GM19468 (cell line): ENCODE data around the gene ZNF512.
"Not testable (repeated sequence)": the region's sequence is repeated elsewhere in the genome, so short reads cannot be mapped to it uniquely, and the experiment has no call there.

ENCODE experiments used
- ATAC-seq: cut with Tn5 transposase; IDR thresholded peaks from one replicate; pipeline ENCODE4 v1.9.1; 2021; ENCODE audit warnings: mild to moderate bottlenecking, moderate library complexity, moderate number of reproducible peaks; ENCODE audit not compliant: unreplicated experiment; ENCODE audit errors: extremely low read depth

Gene ZNF512

GRCh38 chr2:27582695-27583389 is at the start of gene ZNF512:
Gene ZNF512 (plus strand): TSS chr2:27583042. CDS start chr2:27583113, 71 bp downstream.
- peak; percentile 81 for ATAC-seq

GRCh38 chr2:27537287-27537686 is 45.6 kb upstream of the ZNF512 start:
- no peak for ATAC-seq

DNA sequence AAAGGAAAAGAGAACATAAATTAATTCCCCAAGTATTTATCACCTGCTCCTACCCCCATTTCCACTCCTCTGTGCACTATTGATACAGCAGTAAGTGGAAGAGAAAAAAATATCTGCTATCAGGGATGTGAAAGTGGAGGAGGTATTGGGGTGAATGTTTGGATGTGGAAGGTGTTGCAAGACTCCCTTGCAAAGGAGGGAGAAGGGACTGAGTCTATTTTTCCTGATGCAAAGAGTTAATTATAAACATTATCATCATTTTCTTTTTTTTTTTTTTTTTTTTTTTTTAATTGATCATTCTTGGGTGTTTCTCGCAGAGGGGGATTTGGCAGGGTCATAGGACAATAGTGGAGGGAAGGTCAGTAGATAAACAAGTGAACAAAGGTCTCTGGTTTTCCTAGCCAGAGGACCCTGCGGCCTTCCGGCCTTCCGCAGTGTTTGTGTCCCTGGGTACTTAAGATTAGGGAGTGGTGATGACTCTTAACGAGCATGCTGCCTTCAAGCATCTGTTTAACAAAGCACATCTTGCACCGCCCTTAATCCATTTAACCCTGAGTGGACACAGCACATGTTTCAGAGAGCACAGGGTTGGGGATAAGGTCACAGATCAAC is 43.9 kb upstream of the ZNF512 start:
- not testable (repeated sequence) for ATAC-seq

DNA sequence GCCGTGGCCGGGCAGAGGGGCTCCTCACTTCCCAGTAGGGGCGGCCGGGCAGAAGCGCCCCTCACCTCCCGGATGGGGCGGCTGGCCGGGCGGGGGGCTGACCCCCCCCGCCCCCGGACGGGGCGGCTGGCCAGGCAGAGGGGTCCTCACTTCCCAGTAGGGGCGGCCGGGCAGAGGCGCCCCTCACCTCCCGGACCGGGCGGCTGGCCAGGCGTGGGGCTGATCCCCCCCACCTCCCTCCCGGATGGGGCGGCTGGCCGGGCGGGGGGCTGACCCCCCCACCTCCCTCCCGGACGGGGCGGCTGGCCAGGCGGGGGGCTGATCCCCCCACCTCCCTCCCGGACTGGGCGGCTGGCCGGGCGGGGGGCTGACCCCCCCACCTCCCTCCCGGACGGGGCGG is 43.2 kb upstream of the ZNF512 start:
- not testable (repeated sequence) for ATAC-seq

DNA sequence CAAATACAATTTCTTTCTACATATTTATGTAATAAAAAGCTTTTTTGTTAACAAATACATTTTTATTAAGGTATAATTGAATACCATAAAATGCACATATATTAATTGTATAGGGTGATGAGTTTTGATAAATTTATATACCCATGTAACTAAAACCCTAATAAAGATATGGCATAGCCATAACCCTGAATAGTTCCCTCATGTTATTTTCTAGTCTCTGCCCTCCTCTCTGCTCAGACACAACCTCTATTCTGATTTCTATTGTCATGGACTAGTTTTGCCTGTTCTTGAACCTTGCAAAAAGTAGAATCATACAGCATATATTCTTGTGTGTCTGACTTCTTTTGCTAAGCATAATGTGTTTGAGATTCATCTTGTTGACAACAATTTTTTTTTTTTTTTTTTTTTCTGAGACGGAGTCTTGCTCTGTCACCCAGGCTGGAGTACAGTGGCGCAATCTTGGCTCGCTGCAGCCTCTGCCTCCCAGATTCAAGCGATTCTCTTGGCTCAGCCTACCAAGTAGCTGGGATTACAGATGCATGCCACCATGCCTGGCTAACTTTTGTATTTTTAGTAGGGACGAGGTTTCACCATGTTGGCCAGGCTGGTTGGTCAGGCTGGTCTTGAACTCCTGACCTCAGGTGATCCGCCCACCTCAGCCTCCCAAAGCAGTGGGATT is 38.6 kb upstream of the ZNF512 start:
- no peak for ATAC-seq

- no peak for ATAC-seq
Observed at GRCh38 chr2:27545348-27546141, 37.3 kb upstream of the ZNF512 start.

DNA sequence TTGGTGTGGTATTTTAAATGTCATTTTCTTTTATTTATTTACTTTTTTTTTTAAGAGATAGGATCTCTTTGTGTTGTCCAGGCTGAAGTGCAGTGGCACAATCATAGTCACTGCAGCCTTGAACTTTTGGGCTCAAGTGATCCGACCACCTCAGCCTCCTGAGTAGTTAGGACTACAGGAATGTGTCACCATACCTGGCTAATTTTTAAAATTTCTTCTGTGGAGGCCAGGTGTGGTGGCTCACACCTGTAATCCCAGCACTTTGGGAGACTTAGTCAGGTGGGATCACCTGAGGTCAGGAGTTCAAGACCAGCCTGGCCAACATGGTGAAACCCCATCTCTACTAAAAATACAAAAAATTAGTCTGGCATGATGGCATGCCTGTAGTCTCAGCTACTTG is 33.5 kb upstream of the ZNF512 start:
- ATAC-seq: no peak

GRCh38 chr2:27551514-27551913 is 31.3 kb upstream of the ZNF512 start:
- ATAC-seq: no peak

GRCh38 chr2:27552941-27553340 is 29.9 kb upstream of the ZNF512 start:
- ATAC-seq: no peak

GRCh38 chr2:27554451-27554850 is 28.4 kb upstream of the ZNF512 start:
- not testable (repeated sequence) for ATAC-seq

DNA sequence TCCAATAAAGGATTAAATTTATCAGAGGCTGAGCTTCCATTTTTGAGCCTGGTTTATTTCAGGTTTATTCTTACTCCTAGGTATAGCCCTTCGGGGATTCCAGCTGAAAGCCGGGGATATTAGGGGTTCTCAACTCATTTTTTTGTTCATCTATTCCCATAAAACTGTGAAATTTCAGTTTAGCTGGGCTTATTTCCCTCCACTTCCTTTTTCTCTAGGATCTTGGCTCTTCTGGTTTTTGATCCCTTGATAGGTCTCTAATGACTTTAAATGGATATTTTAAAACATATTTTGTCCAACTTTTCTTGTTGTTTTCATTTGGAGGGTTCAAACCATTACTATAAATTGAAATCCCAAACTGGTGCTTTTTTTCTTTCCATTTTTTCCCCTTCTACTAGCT is 23.6 kb upstream of the ZNF512 start:
- no peak for ATAC-seq

GRCh38 chr2:27561060-27561459 is 21.8 kb upstream of the ZNF512 start:
- ATAC-seq: no peak

DNA sequence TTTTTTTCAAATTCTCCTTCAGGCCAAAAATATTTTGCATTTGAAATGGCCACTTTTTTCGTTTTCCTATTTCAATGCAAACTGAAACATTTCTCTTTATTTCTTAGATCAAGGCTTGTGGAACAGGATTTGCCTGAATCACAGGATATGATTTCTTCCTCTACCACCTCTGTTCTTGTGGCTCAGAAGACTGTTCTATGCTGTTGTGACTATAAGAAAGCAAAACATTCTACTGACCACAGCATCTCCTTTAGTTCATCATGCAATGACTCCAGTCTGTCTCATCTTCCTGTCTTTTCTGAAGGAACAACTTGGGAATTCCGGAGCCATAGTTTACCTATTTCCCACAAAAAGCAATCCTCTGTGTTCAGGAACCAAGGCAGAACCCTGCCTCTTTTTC is 16.2 kb upstream of the ZNF512 start:
- no peak for ATAC-seq

DNA sequence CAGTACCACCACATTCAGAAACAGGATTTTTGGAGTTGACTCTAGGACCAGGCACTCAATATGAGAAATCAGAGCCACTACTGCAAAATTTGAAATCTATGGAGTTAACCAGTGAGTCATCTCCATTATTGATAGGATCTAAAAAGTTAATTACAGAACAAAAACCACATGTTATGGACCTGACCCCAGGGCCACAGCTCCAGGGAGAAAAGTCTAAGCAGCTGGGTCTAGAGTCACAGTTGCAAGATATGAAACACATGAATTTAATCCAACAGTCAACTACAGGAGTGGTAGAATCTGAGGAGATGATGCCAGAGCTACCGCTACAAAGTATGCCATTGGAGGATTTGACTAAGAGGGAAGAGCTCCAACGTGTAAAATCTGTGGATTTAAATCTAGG is 13.4 kb upstream of the ZNF512 start:
- ATAC-seq: no peak

GRCh38 chr2:27571197-27571596 is 11.6 kb upstream of the ZNF512 start:
- no peak for ATAC-seq

DNA sequence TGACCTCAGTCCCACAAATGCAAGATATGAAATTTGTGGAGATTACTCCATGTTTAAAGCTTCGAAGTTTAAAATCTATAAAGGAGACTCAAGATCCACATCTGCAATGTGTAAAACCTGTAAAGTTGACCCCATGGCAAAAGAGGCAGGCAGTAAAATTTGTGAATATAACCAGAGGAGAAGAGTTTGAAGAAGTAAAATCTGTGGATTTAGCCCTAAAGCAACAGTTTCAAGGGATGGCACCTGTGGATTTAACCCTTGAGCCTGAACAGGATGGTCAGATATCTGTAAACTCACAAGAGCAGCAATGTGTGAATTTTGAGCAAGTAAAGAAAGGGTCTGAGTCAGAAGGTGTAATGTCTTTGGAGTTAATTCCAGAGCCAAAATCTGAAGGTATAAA is 11.2 kb upstream of the ZNF512 start:
- no peak for ATAC-seq

GRCh38 chr2:27572439-27572838 is 10.4 kb upstream of the ZNF512 start:
- no peak for ATAC-seq

DNA sequence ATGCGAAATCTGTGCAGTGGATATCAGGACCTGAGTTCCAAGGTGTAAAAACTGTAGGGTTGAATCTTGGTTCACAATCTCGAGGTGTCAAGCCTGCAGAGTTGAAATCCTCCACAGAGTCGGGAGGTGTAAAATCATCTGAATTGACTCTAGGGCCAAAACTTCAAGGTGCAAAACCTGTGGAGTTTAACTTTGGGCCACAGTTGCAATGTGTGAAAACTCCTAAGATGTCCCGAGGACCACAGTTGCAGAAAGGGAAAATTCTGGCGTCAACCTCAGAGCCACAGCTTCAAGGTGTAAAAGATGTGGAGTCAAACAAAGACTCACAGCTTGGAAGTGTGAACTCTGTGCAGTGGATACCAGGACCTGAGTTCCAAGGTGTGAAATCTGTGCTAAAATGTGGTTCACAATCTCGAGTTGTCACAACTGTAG is 9.8 kb upstream of the ZNF512 start:
- no peak for ATAC-seq

DNA sequence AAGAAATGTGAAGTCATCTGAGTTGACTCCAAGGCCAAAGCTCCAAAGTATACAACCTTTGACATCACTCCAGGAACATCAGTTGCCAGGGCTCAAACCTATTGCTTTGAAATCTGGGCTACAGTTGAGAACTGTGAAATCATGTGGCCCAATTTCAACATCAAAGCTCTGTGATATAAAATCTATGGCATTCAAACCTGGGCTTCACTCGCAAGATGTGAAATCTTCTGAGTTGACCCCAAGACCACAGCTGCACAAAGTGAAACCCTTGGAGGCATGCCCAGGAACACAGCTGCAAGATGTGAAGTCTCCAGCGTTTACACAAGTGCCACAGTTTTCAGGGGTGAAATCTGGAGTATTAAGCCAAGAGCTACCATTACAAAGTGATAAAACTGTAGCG is 9.4 kb upstream of the ZNF512 start:
- no peak for ATAC-seq

GRCh38 chr2:27581417-27582128 is 1.3 kb upstream of the ZNF512 start:
- no peak for ATAC-seq
